HG03520 (cell line): ENCODE data around the gene RFTN1.

Experiments used
- ATAC-seq: cut with Tn5 transposase; IDR thresholded peaks from one replicate; pipeline ENCODE4 v1.9.1; 2021; ENCODE audit warnings: mild to moderate bottlenecking, moderate library complexity; ENCODE audit not compliant: unreplicated experiment

Gene RFTN1

GRCh38 chr3:16412192-16412800 is 101.2 kb downstream of the RFTN1 start:
- ATAC-seq: no peak

- ATAC-seq: no peak
These were observed 102.1 kb downstream of the RFTN1 start for GRCh38 chr3:16411441-16411840.

- ATAC-seq: no peak
These were observed 102.8 kb downstream of the RFTN1 start for GRCh38 chr3:16410659-16411058.

- ATAC-seq: no peak
These were observed 104.5 kb downstream of the RFTN1 start for GRCh38 chr3:16409032-16409431.

- no peak for ATAC-seq
These were observed 106.1 kb downstream of the RFTN1 start for GRCh38 chr3:16407366-16407765.

GRCh38 chr3:16406579-16406978 is 106.9 kb downstream of the RFTN1 start:
- no peak for ATAC-seq

GRCh38 chr3:16406166-16406565 is 107.3 kb downstream of the RFTN1 start:
- ATAC-seq: no peak

- ATAC-seq: no peak
These were observed 109.1 kb downstream of the RFTN1 start for GRCh38 chr3:16404349-16404895.

- no peak for ATAC-seq
These were observed 111.0 kb downstream of the RFTN1 start for GRCh38 chr3:16402451-16402850.

- ATAC-seq: no peak
These were observed 112.2 kb downstream of the RFTN1 start for GRCh38 chr3:16401273-16401672.

- no peak for ATAC-seq
These were observed 113.2 kb downstream of the RFTN1 start for GRCh38 chr3:16400106-16400931.

GRCh38 chr3:16399473-16399872 is 114.0 kb downstream of the RFTN1 start:
- ATAC-seq: no peak

- no peak for ATAC-seq
These were observed 114.9 kb downstream of the RFTN1 start for GRCh38 chr3:16398648-16399047.

- no peak for ATAC-seq
These were observed 117.3 kb downstream of the RFTN1 start for GRCh38 chr3:16396202-16396601.

- ATAC-seq: no peak
These were observed 118.3 kb downstream of the RFTN1 start for GRCh38 chr3:16395212-16395611.

GRCh38 chr3:16394639-16395038 is 118.9 kb downstream of the RFTN1 start:
- no peak for ATAC-seq

GRCh38 chr3:16392717-16393116 is 120.8 kb downstream of the RFTN1 start:
- no peak for ATAC-seq

GRCh38 chr3:16392065-16392464 is 121.4 kb downstream of the RFTN1 start:
- no peak for ATAC-seq

GRCh38 chr3:16390581-16390980 is 122.9 kb downstream of the RFTN1 start:
- no peak for ATAC-seq

GRCh38 chr3:16388850-16389441 is 124.6 kb downstream of the RFTN1 start:
- ATAC-seq: no peak

GRCh38 chr3:16386561-16386960 is 126.9 kb downstream of the RFTN1 start:
- no peak for ATAC-seq

GRCh38 chr3:16385151-16385550 is 128.3 kb downstream of the RFTN1 start:
- ATAC-seq: no peak
